ENCODE data around the gene MUC5B. TPM values are rescaled to one million over a fixed set of nuclear protein-coding genes. Genes with fewer than 3 reads are reported as not detected.

Gene MUC5B
- total RNA-seq, 1 donor from 2014 or later, result not detected

- Histone ChIP-seq H3K27me3 (ENCODE audit: insufficient read depth, low read length) (no peaks in the 10 kb centered on the region), H3K79me2 (ENCODE audit: insufficient read depth, low read length) (peaks cover 67% of the 10 kb centered on the region), H3K36me3 (ENCODE audit: insufficient read depth, low read length) (no peaks in the 10 kb centered on the region), H3K4me2 (ENCODE audit: low read length) (no peak overlapping the region), H4K20me1 (ENCODE audit: insufficient read depth, low read length) (peaks cover 68% of the 10 kb centered on the region), H3K9me3 (ENCODE audit: insufficient read depth, low read depth, low read length) (no peaks in the 10 kb centered on the region), H3K4me1 (ENCODE audit: insufficient read depth, low read length) (no peaks in the 10 kb centered on the region), H3K4me3 (ENCODE audit: insufficient read depth, low read depth, low read length) (no peak overlapping the region), H3K27ac (ENCODE audit: low read depth, low read length) (no peak overlapping the region), H3K9ac (ENCODE audit: low read length) (no peak overlapping the region), H2AFZ (ENCODE audit: low read depth, low read length) (no peak overlapping the region)
- TF ChIP-seq CTCF (IDR thresholded peaks at IDR 0.05; ENCODE audit: insufficient read depth, low read depth, low read length), result no peak
- TF ChIP-seq EZH2 (IDR thresholded peaks at IDR 0.05; ENCODE audit: insufficient read depth, low read length), result no peak
- DNase-seq (ENCODE audit: low read depth) (no peak), FAIRE-seq (no peak)
- Mint-ChIP-seq H3K9me3 (ENCODE audit: unreplicated experiment) (no peaks in the 10 kb centered on the region), H3K36me3 (ENCODE audit: low read depth, unreplicated experiment) (peaks cover 16% of the 10 kb centered on the region), H3K4me3 (ENCODE audit: unreplicated experiment) (no peak overlapping the region), H3K27me3 (ENCODE audit: low read depth, unreplicated experiment) (no peaks in the 10 kb centered on the region), H3K4me1 (ENCODE audit: low read depth, unreplicated experiment) (peaks cover 17% of the 10 kb centered on the region), H3K27ac (ENCODE audit: unreplicated experiment) (no peak overlapping the region)
Measured at GRCh38 chr11:1295086-1295485, 72.2 kb downstream of the MUC5B start.

- FAIRE-seq (no peak), DNase-seq (ENCODE audit: low read depth) (no peak)
- H3K27me3 Mint-ChIP-seq (ENCODE audit: low read depth, unreplicated experiment), result no peaks in the 10 kb centered on the region
- no peak for TF ChIP-seq CTCF (IDR thresholded peaks at IDR 0.05; ENCODE audit: insufficient read depth, low read depth, low read length)
- TF ChIP-seq EZH2 (IDR thresholded peaks at IDR 0.05; ENCODE audit: insufficient read depth, low read length), result no peak
- peaks cover 12% of the 10 kb centered on the region for H3K36me3 Mint-ChIP-seq (ENCODE audit: low read depth, unreplicated experiment)
- H3K4me3 Mint-ChIP-seq (ENCODE audit: unreplicated experiment), result no peak overlapping the region
- no peak overlapping the region for H3K27ac ChIP-seq (ENCODE audit: low read depth, low read length)
- no peaks in the 10 kb centered on the region for H3K27me3 ChIP-seq (ENCODE audit: insufficient read depth, low read length)
- no peak overlapping the region for H3K27ac Mint-ChIP-seq (ENCODE audit: unreplicated experiment)
- peaks cover 69% of the 10 kb centered on the region for H3K79me2 ChIP-seq (ENCODE audit: insufficient read depth, low read length)
- no peaks in the 10 kb centered on the region for H3K9me3 Mint-ChIP-seq (ENCODE audit: unreplicated experiment)
- H3K4me3 ChIP-seq (ENCODE audit: insufficient read depth, low read depth, low read length), result no peak overlapping the region
- H4K20me1 ChIP-seq (ENCODE audit: insufficient read depth, low read length), result peaks cover 68% of the 10 kb centered on the region
- H3K4me1 ChIP-seq (ENCODE audit: insufficient read depth, low read length), result no peaks in the 10 kb centered on the region
- H2AFZ ChIP-seq (ENCODE audit: low read depth, low read length), result no peak overlapping the region
- H3K36me3 ChIP-seq (ENCODE audit: insufficient read depth, low read length), result no peaks in the 10 kb centered on the region
- H3K9ac ChIP-seq (ENCODE audit: low read length), result no peak overlapping the region
- peaks cover 17% of the 10 kb centered on the region for H3K4me1 Mint-ChIP-seq (ENCODE audit: low read depth, unreplicated experiment)
- no peaks in the 10 kb centered on the region for H3K9me3 ChIP-seq (ENCODE audit: insufficient read depth, low read depth, low read length)
- H3K4me2 ChIP-seq (ENCODE audit: low read length), result no peak overlapping the region
Measured at GRCh38 chr11:1295591-1295990, 72.7 kb downstream of the MUC5B start.

GRCh38 chr11:1296287-1296686, 73.4 kb downstream of the MUC5B start:
- peaks cover 76% of the 10 kb centered on the region for H3K79me2 ChIP-seq (ENCODE audit: insufficient read depth, low read length)

More at GRCh38 chr11:1296287-1296686, 73.4 kb downstream of the MUC5B start:
- Mint-ChIP-seq H3K4me3 (ENCODE audit: unreplicated experiment) (no peak overlapping the region), H3K36me3 (ENCODE audit: low read depth, unreplicated experiment) (peaks cover 8% of the 10 kb centered on the region), H3K4me1 (ENCODE audit: low read depth, unreplicated experiment) (peaks cover 17% of the 10 kb centered on the region), H3K9me3 (ENCODE audit: unreplicated experiment) (no peaks in the 10 kb centered on the region), H3K27me3 (ENCODE audit: low read depth, unreplicated experiment) (no peaks in the 10 kb centered on the region), H3K27ac (ENCODE audit: unreplicated experiment) (no peak overlapping the region)
- no peak for TF ChIP-seq EZH2 (IDR thresholded peaks at IDR 0.05; ENCODE audit: insufficient read depth, low read length)
- TF ChIP-seq CTCF (IDR thresholded peaks at IDR 0.05; ENCODE audit: insufficient read depth, low read depth, low read length), result no peak
- H2AFZ ChIP-seq (ENCODE audit: low read depth, low read length), result no peak overlapping the region
- H3K4me2 ChIP-seq (ENCODE audit: low read length), result no peak overlapping the region
- H3K4me1 ChIP-seq (ENCODE audit: insufficient read depth, low read length), result no peaks in the 10 kb centered on the region
- FAIRE-seq, result no peak
- H3K9ac ChIP-seq (ENCODE audit: low read length), result no peak overlapping the region
- no peak for DNase-seq (ENCODE audit: low read depth)
- no peak overlapping the region for H3K4me3 ChIP-seq (ENCODE audit: insufficient read depth, low read depth, low read length)
- H4K20me1 ChIP-seq (ENCODE audit: insufficient read depth, low read length), result peaks cover 69% of the 10 kb centered on the region
- no peaks in the 10 kb centered on the region for H3K36me3 ChIP-seq (ENCODE audit: insufficient read depth, low read length)
- H3K9me3 ChIP-seq (ENCODE audit: insufficient read depth, low read depth, low read length), result no peaks in the 10 kb centered on the region
- no peak overlapping the region for H3K27ac ChIP-seq (ENCODE audit: low read depth, low read length)
- H3K27me3 ChIP-seq (ENCODE audit: insufficient read depth, low read length), result no peaks in the 10 kb centered on the region

Data from astrocyte (in vitro differentiated cells and primary cell).